ENCODE measurements around the gene JPT1.
"Not testable (repeated sequence)": the region's sequence is repeated elsewhere in the genome, so short reads cannot be mapped to it uniquely, and the experiment has no call there.

JPT1 gene

DNA sequence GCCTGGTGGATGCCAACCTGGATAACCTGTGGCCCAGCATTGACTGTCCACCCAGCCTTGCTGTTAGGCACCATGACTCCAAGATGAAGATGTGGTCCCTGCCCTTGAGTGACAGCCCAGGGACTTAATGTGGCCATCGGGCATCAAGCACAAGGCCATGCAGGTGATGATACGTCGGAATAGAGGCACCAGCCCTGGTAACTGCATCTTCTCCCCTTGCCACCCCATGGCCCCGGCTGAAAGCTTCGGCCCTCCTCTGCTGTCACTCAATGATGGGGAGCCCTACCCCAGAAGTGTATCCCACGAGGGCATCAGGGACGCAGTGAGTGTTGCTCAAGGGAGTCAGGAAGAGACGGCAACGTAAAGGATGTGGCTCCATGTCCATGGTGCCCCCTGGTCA, 24.7 kb downstream of the JPT1 start:
- DNase-seq: no peak

DNA sequence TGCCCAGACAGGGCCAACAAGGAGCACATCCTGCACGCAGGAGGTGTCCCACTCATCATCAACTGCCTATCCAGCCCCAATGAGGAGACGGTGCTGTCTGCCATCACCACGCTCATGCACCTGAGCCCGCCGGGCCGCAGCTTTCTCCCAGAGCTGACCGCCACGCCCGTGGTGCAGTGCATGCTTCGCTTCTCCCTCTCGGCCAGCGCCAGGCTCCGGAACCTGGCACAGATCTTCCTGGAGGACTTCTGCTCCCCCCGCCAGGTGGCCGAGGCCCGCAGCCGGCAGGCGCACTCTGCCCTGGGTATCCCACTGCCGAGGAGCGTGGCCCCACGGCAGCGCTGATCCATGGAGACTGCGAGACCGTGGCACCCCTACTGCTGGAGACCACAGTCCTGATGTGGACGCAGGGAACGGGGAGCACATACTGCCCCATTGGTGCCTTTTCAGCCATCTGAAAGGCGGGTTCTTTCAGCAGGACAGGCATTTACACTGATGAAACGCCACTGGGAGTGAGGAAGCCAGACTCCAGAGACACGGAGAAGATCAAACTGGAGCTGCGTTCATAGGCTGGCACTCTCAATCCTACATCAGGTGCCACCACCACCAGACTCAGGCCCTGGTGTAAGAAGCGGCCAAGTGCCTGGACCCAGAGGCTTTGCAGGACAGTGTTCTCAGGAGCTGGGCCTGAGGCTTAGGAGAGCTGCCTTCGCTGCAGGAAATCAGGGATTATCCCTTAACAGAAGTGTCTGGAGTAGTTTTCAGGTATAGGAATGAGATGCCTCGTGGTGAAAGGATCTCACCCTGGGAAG, 25.4 kb downstream of the JPT1 start:
- no peak for DNase-seq

GRCh38 chr17:75127936-75128335, 26.4 kb downstream of the JPT1 start:
- not testable (repeated sequence) for DNase-seq

GRCh38 chr17:75126954-75127353, 27.4 kb downstream of the JPT1 start:
- DNase-seq: no peak

- DNase-seq: no peak
Observed at GRCh38 chr17:75125984-75126383, 28.3 kb downstream of the JPT1 start.

GRCh38 chr17:75124819-75125162, 29.5 kb downstream of the JPT1 start:
- no peak for DNase-seq

GRCh38 chr17:75124041-75124818, 30.1 kb downstream of the JPT1 start:
- DNase-seq: peak; percentile 63

- DNase-seq: no peak
Observed at GRCh38 chr17:75118307-75118706, 36.0 kb downstream of the JPT1 start.

GRCh38 chr17:75116737-75117136, 37.6 kb downstream of the JPT1 start:
- no peak for DNase-seq

DNA sequence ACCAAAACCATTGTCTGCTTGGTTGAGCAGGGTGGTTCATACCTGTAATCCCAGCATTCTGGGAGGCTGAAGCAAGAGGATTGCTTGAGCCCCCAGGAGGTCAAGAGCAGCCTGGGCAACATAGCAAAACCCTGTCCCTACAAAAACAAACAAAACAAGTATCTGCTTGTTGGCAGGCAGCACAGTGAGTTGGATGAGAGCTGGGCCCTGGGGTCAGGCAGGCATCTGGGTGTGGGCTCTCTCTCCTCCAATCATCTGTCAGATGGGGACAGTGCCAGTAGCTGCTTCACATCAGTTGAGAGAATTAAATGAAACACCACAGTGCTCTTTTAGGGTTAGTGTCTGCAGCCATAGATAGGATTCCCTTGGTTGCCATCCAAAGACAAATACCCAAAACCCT, 38.8 kb downstream of the JPT1 start:
- DNase-seq: no peak

DNA sequence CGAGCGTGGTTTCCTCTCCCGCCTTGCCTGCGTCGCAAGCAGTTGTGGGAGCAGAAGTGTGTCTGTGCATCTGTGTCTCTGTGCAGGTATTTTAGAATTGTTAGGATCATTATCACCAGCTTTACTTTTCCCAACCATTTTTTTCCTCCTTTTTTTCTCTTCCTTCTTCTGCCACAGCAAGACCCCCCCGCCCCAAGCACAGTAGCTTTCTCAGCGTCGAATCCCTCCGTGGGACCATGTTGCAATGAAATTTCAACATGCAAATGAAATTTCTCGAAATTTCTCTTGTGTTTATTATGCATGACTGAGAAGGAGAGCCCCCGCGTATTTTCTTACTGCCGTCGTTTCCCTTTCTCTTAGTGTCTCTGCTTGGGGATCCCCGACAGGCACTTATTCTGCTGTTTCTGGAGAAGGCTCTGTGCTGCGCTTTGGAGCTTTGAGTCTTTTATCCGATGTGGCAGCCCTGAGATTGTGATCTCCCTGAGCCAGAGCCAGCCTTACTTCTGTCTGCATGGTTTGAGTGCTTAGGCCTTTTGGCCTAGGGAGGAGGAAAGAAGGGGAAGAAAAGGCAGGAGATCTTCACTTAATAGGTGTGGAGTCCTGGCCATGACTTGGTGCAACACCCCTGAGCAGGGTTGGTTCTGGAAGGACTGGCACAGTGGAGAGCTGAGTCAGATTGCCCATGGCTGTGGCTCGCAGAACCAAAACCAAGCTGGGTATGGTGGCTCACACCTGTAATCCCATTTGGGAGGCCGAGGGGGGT, 39.6 kb downstream of the JPT1 start:
- no peak for DNase-seq

DNA sequence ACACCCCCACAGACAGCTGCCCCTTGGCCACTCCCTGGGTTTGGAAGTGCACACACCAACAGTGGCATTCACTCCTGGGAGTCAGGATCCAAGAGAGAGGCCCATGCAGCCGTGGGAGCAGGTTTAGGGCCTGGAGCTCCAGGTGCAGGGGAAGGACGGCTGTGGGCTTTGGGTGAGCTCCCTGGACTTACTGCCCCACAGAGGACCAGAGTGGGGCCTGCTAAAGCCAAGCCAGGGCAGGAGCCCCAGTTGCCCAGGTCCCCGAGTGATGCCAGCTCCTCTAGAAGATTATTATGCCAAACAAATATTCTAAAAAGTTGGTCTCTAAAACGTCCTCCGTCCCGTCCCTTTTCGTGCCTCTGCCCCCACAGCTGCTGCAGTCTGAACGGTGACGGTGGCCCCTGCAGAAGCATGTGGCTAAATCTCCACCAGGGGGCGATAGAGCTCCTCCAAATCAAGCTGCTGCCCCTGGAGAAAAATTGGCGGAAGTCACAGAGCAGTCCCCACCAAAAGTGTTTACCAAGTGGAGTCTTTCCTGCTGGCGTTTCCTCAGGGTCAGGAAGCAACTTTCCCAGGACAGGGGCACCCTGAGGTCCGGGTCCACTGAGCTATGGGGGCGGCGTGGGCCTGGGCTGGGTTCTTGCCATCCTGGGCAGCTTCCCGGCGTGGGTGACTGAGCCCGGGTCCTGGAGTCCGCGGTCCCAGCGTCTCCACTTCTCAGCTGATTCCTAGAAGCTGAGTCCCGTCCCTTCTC, 40.3 kb downstream of the JPT1 start:
- DNase-seq: peak; percentile 86

DNA sequence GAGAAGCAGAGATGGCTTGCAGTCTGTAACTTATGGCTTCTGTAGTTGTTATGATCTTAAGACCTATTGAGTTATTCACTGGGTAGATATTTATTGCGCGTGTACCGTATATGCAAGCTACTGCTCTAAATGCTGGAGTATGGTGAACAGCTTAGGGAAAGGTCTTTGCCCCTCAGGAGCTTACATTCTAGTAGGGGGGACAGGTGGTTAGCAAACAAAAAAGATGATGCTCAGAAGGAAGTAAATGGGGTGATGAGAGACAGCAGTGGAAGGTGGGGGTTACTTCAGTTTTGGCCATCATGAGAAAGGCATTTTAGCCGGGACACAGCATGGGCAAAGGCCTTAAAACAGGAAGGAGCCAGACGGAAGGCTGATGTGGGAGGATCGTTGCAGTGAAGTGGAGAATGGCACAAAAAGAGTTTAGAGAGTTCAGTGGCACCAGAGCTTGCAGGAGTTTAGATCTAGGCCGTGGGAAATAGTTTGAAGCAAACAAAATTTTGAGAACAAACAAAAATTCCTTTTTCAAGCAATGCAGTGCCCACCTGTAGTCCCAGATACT, 42.5 kb downstream of the JPT1 start:
- DNase-seq: no peak

DNA sequence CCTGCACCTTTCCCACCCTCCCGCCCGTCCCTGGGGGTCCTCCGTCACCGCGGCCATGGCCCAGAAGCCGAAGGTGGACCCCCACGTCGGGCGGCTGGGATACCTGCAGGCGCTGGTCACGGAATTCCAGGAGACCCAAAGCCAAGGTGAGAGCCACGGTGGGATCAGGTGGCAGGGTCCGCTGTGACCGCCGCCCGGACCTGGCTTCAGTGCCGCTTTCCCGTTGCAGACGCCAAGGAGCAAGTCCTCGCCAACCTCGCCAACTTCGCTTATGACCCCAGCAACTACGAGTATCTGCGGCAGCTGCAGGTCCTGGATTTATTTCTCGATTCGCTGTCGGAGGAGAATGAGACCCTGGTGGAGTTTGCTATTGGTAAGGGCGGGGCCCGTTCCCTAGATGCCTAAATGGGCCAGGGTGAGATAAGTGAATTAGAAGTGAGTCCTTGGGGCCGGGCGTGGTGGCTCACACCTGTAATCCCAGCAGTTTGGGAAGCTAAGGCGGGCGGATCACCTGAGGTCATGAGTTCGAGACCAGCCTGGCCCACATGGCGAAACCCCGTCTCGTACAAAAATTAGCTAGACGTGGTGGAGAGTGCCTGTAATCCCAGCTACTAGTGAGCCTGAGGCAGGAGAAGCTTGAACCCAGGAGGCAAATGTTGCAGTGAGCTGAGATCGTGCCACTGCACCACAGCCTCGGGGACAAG, 43.9 kb downstream of the JPT1 start:
- DNase-seq: no peak

DNA sequence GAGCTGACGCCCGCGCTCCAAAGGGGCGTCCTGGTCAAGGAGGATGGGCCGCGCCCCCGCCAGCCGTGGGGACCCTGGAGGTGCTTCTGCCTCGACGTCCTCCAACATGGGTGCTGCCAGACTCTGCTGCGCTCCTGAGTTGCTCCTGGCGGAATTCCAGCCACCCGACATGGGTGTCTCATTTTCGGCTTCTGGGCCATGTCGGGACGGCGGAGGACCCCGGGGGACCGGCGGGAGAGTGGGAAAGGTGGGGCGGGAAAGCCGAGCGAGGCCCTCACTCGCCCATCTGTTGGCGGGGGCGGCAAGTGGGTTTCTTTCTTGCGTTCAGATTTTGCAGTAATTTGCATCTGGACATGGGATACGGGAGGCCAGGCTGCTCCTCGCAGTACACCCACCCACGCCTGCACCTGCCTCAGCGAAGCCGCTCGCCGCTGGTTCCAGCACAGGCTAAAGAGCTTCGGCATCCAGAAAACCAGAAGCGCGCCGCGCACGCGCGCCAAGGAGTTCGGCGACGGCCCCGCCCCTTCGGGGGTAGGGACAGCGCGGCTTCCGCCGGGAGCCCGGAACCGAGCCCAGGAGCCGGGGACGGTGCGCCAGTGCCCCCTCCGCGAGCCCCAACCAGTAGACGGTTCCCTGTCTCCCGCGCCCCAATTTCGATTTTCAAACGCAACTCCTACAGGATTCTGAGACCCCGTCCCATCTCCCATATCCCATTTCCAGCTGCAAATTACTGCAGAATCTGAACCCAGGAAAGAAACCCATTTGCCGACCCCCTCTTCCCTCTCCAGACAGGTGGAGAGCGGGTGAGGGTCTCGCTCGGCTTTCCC, 44.7 kb downstream of the JPT1 start, which contains the start of gene ARMC7:
TSS of gene ARMC7 (plus strand) at position 563 of the 827 bp plus-strand sequence. CDS start 320 bp downstream, outside the sequence.
- DNase-seq: peak; percentile 93

DNA sequence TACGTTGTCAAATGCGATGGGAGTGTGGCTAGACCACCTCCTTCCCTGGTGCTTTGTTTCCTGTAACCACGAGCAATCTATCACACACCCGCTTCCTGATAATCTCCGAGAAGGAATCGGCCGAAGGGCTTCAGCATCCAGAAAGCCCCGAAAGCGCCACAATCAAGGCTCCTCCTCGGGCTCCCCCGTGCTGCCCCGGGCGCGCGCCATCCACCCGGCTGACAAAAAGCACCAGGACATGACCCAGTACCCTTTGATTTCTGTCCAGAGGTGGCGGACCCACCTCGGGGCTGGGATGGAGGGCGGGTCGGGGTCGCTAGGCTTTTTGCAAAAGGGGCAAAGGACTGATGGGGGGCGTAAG, 45.3 kb downstream of the JPT1 start:
- DNase-seq: no peak

DNA sequence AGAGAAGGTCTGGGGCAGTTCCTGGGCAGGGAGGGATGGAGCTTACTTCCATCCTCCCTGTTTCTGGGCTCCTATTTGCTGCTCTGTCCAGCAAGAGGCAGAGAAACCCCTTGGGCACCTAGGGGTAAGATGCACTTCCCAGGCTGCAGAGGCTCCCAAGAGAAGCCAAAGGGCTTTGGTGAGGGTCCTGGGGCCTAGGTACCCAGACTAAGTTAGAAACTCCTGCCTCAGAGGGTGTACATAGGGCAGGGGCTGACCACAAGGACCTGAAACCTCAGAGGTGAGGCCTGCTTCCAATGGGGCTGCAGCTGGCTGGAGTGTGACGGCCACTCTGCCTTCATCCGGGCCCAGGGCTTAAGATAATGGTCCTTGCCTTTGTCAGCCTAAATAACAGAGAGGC, 46.1 kb downstream of the JPT1 start:
- DNase-seq: no peak

DNA sequence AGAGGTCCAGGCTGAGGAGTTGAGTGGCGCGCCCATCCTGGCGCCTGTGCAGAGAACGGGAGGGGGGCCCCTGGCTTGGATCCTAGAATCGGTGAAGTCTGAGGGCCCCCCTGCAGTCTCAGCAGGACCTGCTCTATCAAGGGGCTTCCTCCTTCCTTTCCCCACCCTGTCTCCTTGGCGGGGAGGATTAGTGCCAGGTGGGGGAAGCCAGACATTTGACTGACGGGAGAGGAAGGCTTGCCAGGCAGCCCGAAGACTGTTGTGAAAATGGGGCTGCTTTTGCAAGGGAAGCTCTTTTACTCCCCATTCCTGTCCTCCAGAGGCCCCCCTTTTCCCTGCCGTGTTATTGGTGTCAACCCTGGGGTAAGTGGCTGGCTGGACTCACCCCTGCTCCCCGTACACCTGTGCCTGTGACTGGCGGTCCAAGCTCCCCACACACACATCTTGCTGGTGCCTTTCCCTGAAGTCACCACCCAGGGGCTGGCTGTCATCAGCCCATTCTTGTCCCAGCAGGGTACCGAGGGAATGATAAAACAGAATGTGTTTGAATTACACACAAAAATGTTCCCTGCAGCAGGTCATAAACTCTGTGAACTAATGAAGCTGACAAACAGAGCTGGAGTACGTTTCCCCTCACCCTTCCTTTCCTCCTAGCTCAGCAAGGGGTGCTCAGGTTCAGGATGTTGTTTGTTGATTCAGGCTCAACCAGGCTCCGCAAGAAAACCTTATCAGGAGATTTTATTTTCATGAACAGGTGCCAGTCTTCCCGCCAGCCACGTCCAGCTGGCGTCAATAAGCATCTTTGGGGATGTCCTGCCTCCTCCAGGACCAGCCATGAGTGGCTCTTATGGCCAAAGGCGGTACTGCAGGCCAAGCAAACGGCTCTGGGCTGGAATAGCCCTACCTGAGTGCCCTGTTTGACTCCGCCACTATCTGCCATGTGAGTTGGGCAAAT, 48.9 kb downstream of the JPT1 start:
- DNase-seq: peak; percentile 37

All from activated naive CD4-positive, alpha-beta T cell treated with anti-CD3 and anti-CD28 coated beads, Interleukin-2, amount 50 U/mL, for 16 hours (primary cell).